ENCODE data around the gene NGFR.
"Not testable (repeated sequence)": the region's sequence is repeated elsewhere in the genome, so short reads cannot be mapped to it uniquely, and the experiment has no call there.

NGFR gene

GRCh38 chr17:49546546-49547535 lies 51.7 kb downstream of the NGFR start:
- DNase-seq (ENCODE audit: low read depth): no peak

GRCh38 chr17:49547566-49547965 lies 52.5 kb downstream of the NGFR start:
- DNase-seq (ENCODE audit: low read depth): no peak

GRCh38 chr17:49548051-49548505 lies 53.0 kb downstream of the NGFR start:
- DNase-seq (ENCODE audit: low read depth): no peak

GRCh38 chr17:49548506-49549310 lies 53.6 kb downstream of the NGFR start:
- DNase-seq (ENCODE audit: low read depth): peak; percentile 47

- DNase-seq (ENCODE audit: low read depth): no peak
Observed at GRCh38 chr17:49549311-49549605, 54.2 kb downstream of the NGFR start.

- no peak for DNase-seq (ENCODE audit: low read depth)
Observed at GRCh38 chr17:49549691-49550678, 54.9 kb downstream of the NGFR start.

GRCh38 chr17:49550764-49551163 lies 55.7 kb downstream of the NGFR start:
- not testable (repeated sequence) for DNase-seq (ENCODE audit: low read depth)

GRCh38 chr17:49551221-49552069 lies 56.4 kb downstream of the NGFR start:
- no peak for DNase-seq (ENCODE audit: low read depth)

GRCh38 chr17:49552070-49552751 lies 57.1 kb downstream of the NGFR start:
- no peak for DNase-seq (ENCODE audit: low read depth)

- DNase-seq (ENCODE audit: low read depth): no peak
Observed at GRCh38 chr17:49553676-49554335, 58.7 kb downstream of the NGFR start.

- no peak for DNase-seq (ENCODE audit: low read depth)
Observed at GRCh38 chr17:49554694-49555494, 59.8 kb downstream of the NGFR start.

GRCh38 chr17:49555495-49556222 lies 60.6 kb downstream of the NGFR start:
- DNase-seq (ENCODE audit: low read depth): no peak

- peak; percentile 56 for DNase-seq (ENCODE audit: low read depth)
Observed at GRCh38 chr17:49556223-49556943, 61.3 kb downstream of the NGFR start.

GRCh38 chr17:49557312-49558024 lies 62.4 kb downstream of the NGFR start:
- DNase-seq (ENCODE audit: low read depth): peak; percentile 54

Data from iris pigment epithelial cell (primary cell).